Measurements from ENCODE around the gene IFT27. TPM values are rescaled to one million over a fixed set of nuclear protein-coding genes. Genes with fewer than 3 reads are reported as not detected.

Gene IFT27
- total RNA-seq, 1 donor = 17.6 TPM

- no peak overlapping the region for H3K4me3 ChIP-seq (ENCODE audit: low read depth, low read length)
- no peak for TF ChIP-seq CTCF (IDR thresholded peaks at IDR 0.05; ENCODE audit: insufficient read depth, low read length)
- DNase-seq (ENCODE audit: low read depth) = no peak
These were observed 3.5 kb downstream of the IFT27 start for GRCh38 chr22:36772451-36772850.

GRCh38 chr22:36771356-36772063 lies 4.4 kb downstream of the IFT27 start:
- no peak for DNase-seq (ENCODE audit: low read depth)
- no peak overlapping the region for H3K4me3 ChIP-seq (ENCODE audit: low read depth, low read length)
- no peak for TF ChIP-seq CTCF (IDR thresholded peaks at IDR 0.05; ENCODE audit: insufficient read depth, low read length)

GRCh38 chr22:36770513-36771231 lies 5.2 kb downstream of the IFT27 start:
- DNase-seq (ENCODE audit: low read depth) = no peak
- H3K4me3 ChIP-seq (ENCODE audit: low read depth, low read length) = no peak overlapping the region
- TF ChIP-seq CTCF (IDR thresholded peaks at IDR 0.05; ENCODE audit: insufficient read depth, low read length) = no peak

GRCh38 chr22:36769541-36770512 lies 6.1 kb downstream of the IFT27 start:
- H3K4me3 ChIP-seq (ENCODE audit: low read depth, low read length) = no peak overlapping the region
- no peak for DNase-seq (ENCODE audit: low read depth)
- no peak for TF ChIP-seq CTCF (IDR thresholded peaks at IDR 0.05; ENCODE audit: insufficient read depth, low read length)

- TF ChIP-seq CTCF (IDR thresholded peaks at IDR 0.05; ENCODE audit: insufficient read depth, low read length) = no peak
These were observed 7.3 kb downstream of the IFT27 start for GRCh38 chr22:36768616-36769015.

GRCh38 chr22:36768141-36768540 lies 7.8 kb downstream of the IFT27 start:
- no peak for TF ChIP-seq CTCF (IDR thresholded peaks at IDR 0.05; ENCODE audit: insufficient read depth, low read length)
- no peak overlapping the region for H3K4me3 ChIP-seq (ENCODE audit: low read depth, low read length)
- DNase-seq (ENCODE audit: low read depth) = no peak

More at GRCh38 chr22:36768616-36769015, 7.3 kb downstream of the IFT27 start:
- no peak overlapping the region for H3K4me3 ChIP-seq (ENCODE audit: low read depth, low read length)
- no peak for DNase-seq (ENCODE audit: low read depth)
